Ishikawa (cell line): ENCODE measurements around the gene PEX6.

Experiments used
- CEBPB ChIP-seq: IDR thresholded peaks from 2 replicates; pipeline ENCODE4 v1.6.1; 2012
- CREB1 ChIP-seq: IDR thresholded peaks from 2 replicates; pipeline ENCODE4 v1.6.1; 2012; ENCODE audit warnings: low read depth
- EGR1 ChIP-seq: IDR thresholded peaks from 2 replicates; pipeline ENCODE4 v1.6.1; 2012
- EP300 ChIP-seq: IDR thresholded peaks from 2 replicates; pipeline ENCODE4 v1.6.1; 2012; ENCODE audit warnings: borderline replicate concordance
- FOXM1 ChIP-seq: IDR thresholded peaks from 2 replicates; pipeline ENCODE4 v1.6.1; 2012; ENCODE audit warnings: low read depth, borderline replicate concordance
- MAX ChIP-seq: IDR thresholded peaks from 2 replicates; pipeline ENCODE4 v1.6.1; 2012
- NFIC ChIP-seq: IDR thresholded peaks from 2 replicates; pipeline ENCODE4 v1.6.1; 2012
- REST ChIP-seq: IDR thresholded peaks from 2 replicates; pipeline ENCODE4 v1.6.1; 2012; ENCODE audit warnings: low read depth, mild to moderate bottlenecking
- TAF1 ChIP-seq: IDR thresholded peaks from 2 replicates; pipeline ENCODE4 v1.6.1; 2012; ENCODE audit warnings: low read depth, mild to moderate bottlenecking
- ZBTB7A ChIP-seq: IDR thresholded peaks from 2 replicates; pipeline ENCODE4 v1.6.1; 2012; ENCODE audit warnings: low read depth

DNA sequence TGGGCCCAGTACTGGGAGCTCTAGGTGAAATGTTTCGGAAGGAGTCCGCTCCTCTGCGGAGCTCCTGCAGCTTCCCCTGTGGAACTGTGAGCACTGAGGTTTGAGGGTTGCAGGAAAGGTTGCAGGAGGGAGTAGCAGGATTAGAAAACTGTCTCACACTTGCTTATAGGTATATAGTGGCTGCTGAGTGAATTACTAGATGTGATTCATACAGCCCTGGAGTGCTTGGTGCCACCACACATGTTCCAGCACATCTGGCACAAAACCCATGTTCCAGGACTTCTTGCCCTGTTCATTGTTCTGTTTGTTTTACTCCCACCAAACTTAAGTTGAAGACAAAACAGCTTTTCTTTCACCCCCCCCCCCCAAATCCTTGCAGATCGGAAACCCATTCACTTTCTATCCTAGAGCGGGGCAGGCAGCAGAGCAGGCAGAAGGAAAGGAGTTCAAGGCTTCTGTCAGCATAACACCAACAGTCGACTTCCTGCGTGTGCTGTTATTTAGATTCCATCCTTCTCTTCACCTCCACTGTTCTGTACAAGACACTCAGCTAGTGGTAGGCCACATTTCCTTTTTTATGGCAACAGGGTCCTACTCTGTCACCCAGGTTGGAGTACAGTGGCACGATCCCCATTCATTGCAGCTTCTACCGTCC is 669 bp upstream of the PEX6 start:
- TF ChIP-seq EGR1 (no peak), REST (no peak), NFIC (no peak), MAX (no peak), CREB1 (no peak), ZBTB7A (no peak), TAF1 (no peak), EP300 (no peak), CEBPB (no peak), FOXM1 (no peak)
